ENCODE data around the gene KCNN4. TPM values are rescaled to one million over a fixed set of nuclear protein-coding genes. Genes with fewer than 3 reads are reported as not detected.

KCNN4 gene
- polyA plus RNA-seq, 1 donor from 2014 or later: not detected

DNA sequence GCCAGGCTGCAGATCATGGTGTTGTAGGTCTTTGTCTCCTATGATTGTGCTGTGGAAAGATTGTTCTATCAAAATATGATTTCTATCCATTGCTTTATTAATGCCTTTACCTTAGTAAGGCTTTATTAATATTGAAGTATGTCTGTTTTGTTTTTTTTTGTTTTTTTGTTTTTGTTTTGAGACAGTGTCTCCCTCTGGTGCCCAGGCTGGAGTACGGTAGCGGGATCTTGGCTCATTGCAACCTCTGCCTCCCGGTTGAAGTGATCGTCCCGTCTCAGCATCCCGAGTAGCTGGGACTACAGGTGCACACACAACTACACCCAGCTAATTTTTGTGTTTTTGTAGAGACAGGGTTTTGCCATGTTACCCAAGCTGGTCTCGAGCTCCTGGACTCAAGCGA is 57.2 kb downstream of the KCNN4 start (continued):
- TF ChIP-seq, protein P1, sequence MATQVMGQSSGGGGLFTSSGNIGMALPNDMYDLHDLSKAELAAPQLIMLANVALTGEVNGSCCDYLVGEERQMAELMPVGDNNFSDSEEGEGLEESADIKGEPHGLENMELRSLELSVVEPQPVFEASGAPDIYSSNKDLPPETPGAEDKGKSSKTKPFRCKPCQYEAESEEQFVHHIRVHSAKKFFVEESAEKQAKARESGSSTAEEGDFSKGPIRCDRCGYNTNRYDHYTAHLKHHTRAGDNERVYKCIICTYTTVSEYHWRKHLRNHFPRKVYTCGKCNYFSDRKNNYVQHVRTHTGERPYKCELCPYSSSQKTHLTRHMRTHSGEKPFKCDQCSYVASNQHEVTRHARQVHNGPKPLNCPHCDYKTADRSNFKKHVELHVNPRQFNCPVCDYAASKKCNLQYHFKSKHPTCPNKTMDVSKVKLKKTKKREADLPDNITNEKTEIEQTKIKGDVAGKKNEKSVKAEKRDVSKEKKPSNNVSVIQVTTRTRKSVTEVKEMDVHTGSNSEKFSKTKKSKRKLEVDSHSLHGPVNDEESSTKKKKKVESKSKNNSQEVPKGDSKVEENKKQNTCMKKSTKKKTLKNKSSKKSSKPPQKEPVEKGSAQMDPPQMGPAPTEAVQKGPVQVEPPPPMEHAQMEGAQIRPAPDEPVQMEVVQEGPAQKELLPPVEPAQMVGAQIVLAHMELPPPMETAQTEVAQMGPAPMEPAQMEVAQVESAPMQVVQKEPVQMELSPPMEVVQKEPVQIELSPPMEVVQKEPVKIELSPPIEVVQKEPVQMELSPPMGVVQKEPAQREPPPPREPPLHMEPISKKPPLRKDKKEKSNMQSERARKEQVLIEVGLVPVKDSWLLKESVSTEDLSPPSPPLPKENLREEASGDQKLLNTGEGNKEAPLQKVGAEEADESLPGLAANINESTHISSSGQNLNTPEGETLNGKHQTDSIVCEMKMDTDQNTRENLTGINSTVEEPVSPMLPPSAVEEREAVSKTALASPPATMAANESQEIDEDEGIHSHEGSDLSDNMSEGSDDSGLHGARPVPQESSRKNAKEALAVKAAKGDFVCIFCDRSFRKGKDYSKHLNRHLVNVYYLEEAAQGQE (IDR thresholded peaks at IDR 0.05; ENCODE audit: borderline replicate concordance): no peak

DNA sequence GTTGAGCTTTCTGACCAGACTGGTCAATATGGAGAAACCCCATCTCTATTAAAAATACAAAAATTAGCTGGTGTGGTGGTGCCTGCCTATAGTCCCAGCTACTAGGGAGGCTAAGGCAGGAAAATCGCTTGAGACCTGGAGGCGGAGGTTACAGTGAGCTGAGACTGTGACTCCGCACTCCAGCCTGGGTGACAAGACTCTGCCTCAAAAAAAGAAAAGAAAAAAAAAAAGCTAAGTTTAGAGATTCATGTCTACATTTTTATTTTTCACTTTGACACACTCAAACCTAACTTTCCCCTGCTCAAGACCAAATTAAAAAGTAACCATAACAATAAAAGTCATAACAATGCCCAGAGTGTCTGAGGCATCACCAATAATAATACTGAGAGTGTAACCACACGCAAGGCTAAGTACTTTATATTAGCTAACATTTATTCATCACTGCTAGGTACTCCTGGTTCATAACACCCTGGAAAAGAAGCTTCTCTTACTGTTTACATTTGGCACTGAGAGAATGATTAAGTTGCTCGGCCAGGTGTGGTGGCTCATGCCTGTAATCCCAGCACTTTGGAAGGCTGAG is 59.2 kb downstream of the KCNN4 start:
- Histone ChIP-seq H3F3A (ENCODE audit: insufficient read depth, low read length, poor library complexity, severe bottlenecking) (no peaks in the 10 kb centered on the region), H3K9ac (ENCODE audit: low read length) (no peak overlapping the region), H4K20me1 (ENCODE audit: insufficient read depth) (no peaks in the 10 kb centered on the region), H3K4me3 (ENCODE audit: low read length) (no peak overlapping the region), H3K27me3 (ENCODE audit: insufficient read depth, low read depth, low read length) (no peaks in the 10 kb centered on the region), H3K9me2 (ENCODE audit: insufficient read depth, low read length) (no peaks in the 10 kb centered on the region), H2AFZ (ENCODE audit: low read depth, low read length) (no peak overlapping the region), H3K9me3 (ENCODE audit: low read length) (no peaks in the 10 kb centered on the region), H3K79me2 (replicated peaks; ENCODE audit: insufficient read depth, low read length) (no peaks in the 10 kb centered on the region), H3K36me3 (ENCODE audit: insufficient read depth, low read length) (no peaks in the 10 kb centered on the region), H3K4me2 (ENCODE audit: low read length) (no peak overlapping the region), H3K27ac (ENCODE audit: low read length) (no peak overlapping the region)
- TF ChIP-seq TAF1 (IDR thresholded peaks at IDR 0.05; ENCODE audit: low read depth) (no peak), MXI1 (conservative IDR thresholded peaks at IDR 0.05; ENCODE audit: poor library complexity, severe bottlenecking) (no peak)
- TF ChIP-seq, protein P2, sequence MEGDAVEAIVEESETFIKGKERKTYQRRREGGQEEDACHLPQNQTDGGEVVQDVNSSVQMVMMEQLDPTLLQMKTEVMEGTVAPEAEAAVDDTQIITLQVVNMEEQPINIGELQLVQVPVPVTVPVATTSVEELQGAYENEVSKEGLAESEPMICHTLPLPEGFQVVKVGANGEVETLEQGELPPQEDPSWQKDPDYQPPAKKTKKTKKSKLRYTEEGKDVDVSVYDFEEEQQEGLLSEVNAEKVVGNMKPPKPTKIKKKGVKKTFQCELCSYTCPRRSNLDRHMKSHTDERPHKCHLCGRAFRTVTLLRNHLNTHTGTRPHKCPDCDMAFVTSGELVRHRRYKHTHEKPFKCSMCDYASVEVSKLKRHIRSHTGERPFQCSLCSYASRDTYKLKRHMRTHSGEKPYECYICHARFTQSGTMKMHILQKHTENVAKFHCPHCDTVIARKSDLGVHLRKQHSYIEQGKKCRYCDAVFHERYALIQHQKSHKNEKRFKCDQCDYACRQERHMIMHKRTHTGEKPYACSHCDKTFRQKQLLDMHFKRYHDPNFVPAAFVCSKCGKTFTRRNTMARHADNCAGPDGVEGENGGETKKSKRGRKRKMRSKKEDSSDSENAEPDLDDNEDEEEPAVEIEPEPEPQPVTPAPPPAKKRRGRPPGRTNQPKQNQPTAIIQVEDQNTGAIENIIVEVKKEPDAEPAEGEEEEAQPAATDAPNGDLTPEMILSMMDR (IDR thresholded peaks at IDR 0.05; ENCODE audit: poor library complexity, severe bottlenecking): no peak

DNA sequence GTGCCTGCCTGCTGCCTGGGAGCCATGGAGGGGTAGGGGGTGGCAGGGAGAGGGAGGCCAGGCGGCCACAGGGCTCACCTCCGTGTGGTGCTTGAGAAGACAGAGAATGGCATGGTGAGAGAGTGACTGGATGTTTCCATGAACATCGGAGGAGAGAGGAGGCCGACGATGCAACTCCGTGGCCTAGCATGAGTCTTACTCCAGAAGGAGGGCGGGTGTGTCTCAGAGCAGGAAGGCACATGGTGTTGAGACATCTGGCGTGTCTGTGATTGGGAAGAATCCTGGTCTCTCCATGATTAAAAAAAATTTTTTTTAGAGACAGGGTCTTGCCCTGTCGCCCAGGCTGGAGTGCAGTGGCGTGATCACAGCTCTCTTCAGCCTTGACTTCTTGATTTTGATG is 59.8 kb downstream of the KCNN4 start:
- Histone ChIP-seq H3K36me3 (ENCODE audit: insufficient read depth, low read length) (no peaks in the 10 kb centered on the region), H3K9ac (ENCODE audit: low read length) (no peak overlapping the region), H3K27ac (ENCODE audit: low read length) (no peak overlapping the region), H2AFZ (ENCODE audit: low read depth, low read length) (no peak overlapping the region), H3K79me2 (replicated peaks; ENCODE audit: insufficient read depth, low read length) (no peaks in the 10 kb centered on the region), H3K4me3 (ENCODE audit: low read length) (no peak overlapping the region), H3K9me3 (ENCODE audit: low read length) (no peaks in the 10 kb centered on the region), H4K20me1 (ENCODE audit: insufficient read depth) (no peaks in the 10 kb centered on the region), H3K9me2 (ENCODE audit: insufficient read depth, low read length) (no peaks in the 10 kb centered on the region), H3K4me2 (ENCODE audit: low read length) (no peak overlapping the region), H3F3A (ENCODE audit: insufficient read depth, low read length, poor library complexity, severe bottlenecking) (no peaks in the 10 kb centered on the region), H3K27me3 (ENCODE audit: insufficient read depth, low read depth, low read length) (no peaks in the 10 kb centered on the region)
- TF ChIP-seq SMC3 (conservative IDR thresholded peaks at IDR 0.05; ENCODE audit: poor library complexity): no peak
- TF ChIP-seq EP300 (conservative IDR thresholded peaks at IDR 0.05; ENCODE audit: poor library complexity, severe bottlenecking): no peak
- TF ChIP-seq MXI1 (conservative IDR thresholded peaks at IDR 0.05; ENCODE audit: poor library complexity, severe bottlenecking): no peak
- TF ChIP-seq, protein P1 (IDR thresholded peaks at IDR 0.05; ENCODE audit: borderline replicate concordance): no peak
- no peak for TF ChIP-seq POLR2AphosphoS5 (IDR thresholded peaks at IDR 0.05)
- TF ChIP-seq TAF1 (IDR thresholded peaks at IDR 0.05; ENCODE audit: low read depth): no peak
- no peak for TF ChIP-seq RAD21 (conservative IDR thresholded peaks at IDR 0.05)
- no peak for TF ChIP-seq EZH2 (IDR thresholded peaks at IDR 0.05; ENCODE audit: borderline replicate concordance, insufficient read depth, low read length, poor library complexity, severe bottlenecking)
- TF ChIP-seq, protein P2 (IDR thresholded peaks at IDR 0.05; ENCODE audit: poor library complexity, severe bottlenecking): no peak

All from neural cell (in vitro differentiated cells).